ENCODE results near the gene WASF2. TPM values are rescaled to one million over a fixed set of nuclear protein-coding genes. Genes with fewer than 3 reads are reported as not detected.

Gene WASF2
- total RNA-seq, 1 experiment from 2014 or later: 7.9 TPM

GRCh38 chr1:27522432-27523336 lies 32.7 kb upstream of the WASF2 start:
- DNase-seq (ENCODE audit: low spot score): no peak

GRCh38 chr1:27521861-27522431 lies 32.0 kb upstream of the WASF2 start:
- DNase-seq (ENCODE audit: low spot score): no peak

GRCh38 chr1:27521336-27521831 lies 31.4 kb upstream of the WASF2 start:
- DNase-seq (ENCODE audit: low spot score): no peak

GRCh38 chr1:27520651-27521050 lies 30.7 kb upstream of the WASF2 start:
- DNase-seq (ENCODE audit: low spot score): no peak

GRCh38 chr1:27519331-27520258 lies 29.6 kb upstream of the WASF2 start:
- DNase-seq (ENCODE audit: low spot score): no peak

GRCh38 chr1:27518808-27519207 lies 28.8 kb upstream of the WASF2 start:
- no peak for DNase-seq (ENCODE audit: low spot score)

GRCh38 chr1:27517907-27518718 lies 28.1 kb upstream of the WASF2 start:
- DNase-seq (ENCODE audit: low spot score): no peak

GRCh38 chr1:27517301-27517700 lies 27.3 kb upstream of the WASF2 start:
- DNase-seq (ENCODE audit: low spot score): no peak

- DNase-seq (ENCODE audit: low spot score): no peak
These were observed 25.7 kb upstream of the WASF2 start for GRCh38 chr1:27515626-27516025.

- DNase-seq (ENCODE audit: low spot score): no peak
These were observed 24.0 kb upstream of the WASF2 start for GRCh38 chr1:27513958-27514357.

GRCh38 chr1:27513528-27513927 lies 23.6 kb upstream of the WASF2 start:
- no peak for DNase-seq (ENCODE audit: low spot score)

- no peak for DNase-seq (ENCODE audit: low spot score)
These were observed 19.4 kb upstream of the WASF2 start for GRCh38 chr1:27509127-27510080.

- no peak for DNase-seq (ENCODE audit: low spot score)
These were observed 18.1 kb upstream of the WASF2 start for GRCh38 chr1:27507960-27508665.

- no peak for DNase-seq (ENCODE audit: low spot score)
These were observed 16.7 kb upstream of the WASF2 start for GRCh38 chr1:27506703-27507102.

- DNase-seq (ENCODE audit: low spot score): no peak
These were observed 15.4 kb upstream of the WASF2 start for GRCh38 chr1:27505420-27505680.

- DNase-seq (ENCODE audit: low spot score): no peak
These were observed 14.8 kb upstream of the WASF2 start for GRCh38 chr1:27504588-27505419.

GRCh38 chr1:27503844-27504587 lies 14.0 kb upstream of the WASF2 start:
- no peak for DNase-seq (ENCODE audit: low spot score)

GRCh38 chr1:27503033-27503432 lies 13.1 kb upstream of the WASF2 start:
- no peak for DNase-seq (ENCODE audit: low spot score)
